A549 (cell line): ENCODE data around the gene PITPNB.

Experiments
- CEBPB ChIP-seq, 2 experiments: fragments of >200 bp in 1 of 2; sonication (Bioruptor Twin) in 1 of 2; formaldehyde crosslinking in 1 of 2; IDR thresholded peaks; 2 replicates each; pipeline ENCODE4 v1.6.1; 2012 to 2016
- CTCF ChIP-seq: fragments of >200 bp; sonication (Bioruptor Twin); formaldehyde crosslinking; IDR thresholded peaks from 3 replicates; pipeline ENCODE4 v1.5.1; 2016
- POLR2A ChIP-seq: IDR thresholded peaks from 2 replicates; pipeline ENCODE4 v1.6.1; 2012; ENCODE audit warnings: mild to moderate bottlenecking, low read length
- RAD21 ChIP-seq, 2 experiments: fragments of >200 bp in 1 of 2; sonication (Bioruptor Twin) in 1 of 2; formaldehyde crosslinking in 1 of 2; IDR thresholded peaks in 1 of 2; conservative IDR thresholded peaks in 1 of 2; 2 replicates in 1 of 2; 3 replicates in 1 of 2; pipeline ENCODE4 v1.6.1; 2012 to 2018; ENCODE audit warnings: inconsistent platforms in 1 of 2
- TF ChIP-seq, protein P1 (sequence below): fragments of 450-650 bp; IDR thresholded peaks from 2 replicates; pipeline ENCODE4 v1.6.1; 2014; ENCODE audit warnings: antibody characterized with exemption
- TF ChIP-seq, protein P2 (sequence below): fragments of 200-600 bp; sonication (generic); IDR thresholded peaks from 2 replicates; pipeline ENCODE4 v1.6.1; 2016; ENCODE audit warnings: antibody characterized with exemption, mild to moderate bottlenecking, moderate library complexity

DNA sequence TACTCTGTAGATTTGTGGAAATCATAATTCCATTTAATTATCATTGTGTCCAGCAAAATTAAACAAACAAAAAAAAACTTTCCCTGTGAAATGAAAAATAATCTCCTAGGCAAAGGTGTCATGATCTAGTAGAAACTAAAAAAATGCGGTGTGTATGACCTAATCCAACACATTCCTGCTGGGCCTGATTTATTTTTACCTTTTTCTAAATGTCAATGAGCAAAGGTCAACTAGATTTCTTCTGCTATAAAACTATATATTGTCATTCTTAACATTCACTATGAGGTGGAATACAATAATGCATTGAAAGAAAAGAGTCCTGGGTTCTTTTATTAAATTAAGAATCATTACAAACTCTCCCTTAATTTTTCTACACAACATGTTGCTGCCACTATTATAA, 60.4 kb downstream of the PITPNB start:
- TF ChIP-seq CTCF (no peak), CEBPB (IDR thresholded peaks at IDR 0.05) (no peak), POLR2A (no peak), RAD21 (conservative IDR thresholded peaks at IDR 0.05 in 1 of 2, IDR thresholded peaks at IDR 0.05 in 1 of 2) (no peak)
- TF ChIP-seq, protein P1, sequence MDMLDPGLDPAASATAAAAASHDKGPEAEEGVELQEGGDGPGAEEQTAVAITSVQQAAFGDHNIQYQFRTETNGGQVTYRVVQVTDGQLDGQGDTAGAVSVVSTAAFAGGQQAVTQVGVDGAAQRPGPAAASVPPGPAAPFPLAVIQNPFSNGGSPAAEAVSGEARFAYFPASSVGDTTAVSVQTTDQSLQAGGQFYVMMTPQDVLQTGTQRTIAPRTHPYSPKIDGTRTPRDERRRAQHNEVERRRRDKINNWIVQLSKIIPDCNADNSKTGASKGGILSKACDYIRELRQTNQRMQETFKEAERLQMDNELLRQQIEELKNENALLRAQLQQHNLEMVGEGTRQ: no peak
- TF ChIP-seq, protein P2, sequence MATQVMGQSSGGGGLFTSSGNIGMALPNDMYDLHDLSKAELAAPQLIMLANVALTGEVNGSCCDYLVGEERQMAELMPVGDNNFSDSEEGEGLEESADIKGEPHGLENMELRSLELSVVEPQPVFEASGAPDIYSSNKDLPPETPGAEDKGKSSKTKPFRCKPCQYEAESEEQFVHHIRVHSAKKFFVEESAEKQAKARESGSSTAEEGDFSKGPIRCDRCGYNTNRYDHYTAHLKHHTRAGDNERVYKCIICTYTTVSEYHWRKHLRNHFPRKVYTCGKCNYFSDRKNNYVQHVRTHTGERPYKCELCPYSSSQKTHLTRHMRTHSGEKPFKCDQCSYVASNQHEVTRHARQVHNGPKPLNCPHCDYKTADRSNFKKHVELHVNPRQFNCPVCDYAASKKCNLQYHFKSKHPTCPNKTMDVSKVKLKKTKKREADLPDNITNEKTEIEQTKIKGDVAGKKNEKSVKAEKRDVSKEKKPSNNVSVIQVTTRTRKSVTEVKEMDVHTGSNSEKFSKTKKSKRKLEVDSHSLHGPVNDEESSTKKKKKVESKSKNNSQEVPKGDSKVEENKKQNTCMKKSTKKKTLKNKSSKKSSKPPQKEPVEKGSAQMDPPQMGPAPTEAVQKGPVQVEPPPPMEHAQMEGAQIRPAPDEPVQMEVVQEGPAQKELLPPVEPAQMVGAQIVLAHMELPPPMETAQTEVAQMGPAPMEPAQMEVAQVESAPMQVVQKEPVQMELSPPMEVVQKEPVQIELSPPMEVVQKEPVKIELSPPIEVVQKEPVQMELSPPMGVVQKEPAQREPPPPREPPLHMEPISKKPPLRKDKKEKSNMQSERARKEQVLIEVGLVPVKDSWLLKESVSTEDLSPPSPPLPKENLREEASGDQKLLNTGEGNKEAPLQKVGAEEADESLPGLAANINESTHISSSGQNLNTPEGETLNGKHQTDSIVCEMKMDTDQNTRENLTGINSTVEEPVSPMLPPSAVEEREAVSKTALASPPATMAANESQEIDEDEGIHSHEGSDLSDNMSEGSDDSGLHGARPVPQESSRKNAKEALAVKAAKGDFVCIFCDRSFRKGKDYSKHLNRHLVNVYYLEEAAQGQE: no peak
